GM12878 (cell line): ENCODE measurements around the gene OTOR. TPM values are rescaled to one million over a fixed set of nuclear protein-coding genes. Genes with fewer than 3 reads are reported as not detected.

Experiments
- ATAC-seq: fragments of 200-7000 bp; cut with Tn5 transposase; 3 replicates; pipeline ENCODE4 v1.9.1; 2020; ENCODE audit warnings: mild to moderate bottlenecking, moderate library complexity
- BruUV-seq: library from RNA; stranded (reverse); fragments of 400-500 nt; replicated peaks from 2 replicates; lab custom pipeline; 2021; lab: Mats Ljungman, UMichigan
- CTCF ChIA-PET: fragments of 300-600 bp; sonication (Branson Sonifier 250); formaldehyde crosslinking; extraction: SDS; loops from one replicate; lab custom pipeline; 2021; ENCODE audit warnings: inconsistent platforms; lab: Yijun Ruan, JAX
- POLR2A ChIA-PET: fragments of 350-600 bp; formaldehyde crosslinking; extraction: SDS; loops from one replicate; lab custom pipeline; 2021; ENCODE audit warnings: inconsistent platforms; lab: Charles Lee
- RAD21 ChIA-PET: fragments of 300-600 bp; sonication (Branson Sonifier 250); formaldehyde crosslinking; loops from one replicate; lab custom pipeline; 2023; ENCODE audit warnings: antibody characterized with exemption; ENCODE audit not compliant: unreplicated experiment; lab: Charles Lee
- SMC1A ChIA-PET: fragments of 300-600 bp; sonication (Branson Sonifier 250); formaldehyde crosslinking; loops from one replicate; lab custom pipeline; 2023; ENCODE audit not compliant: unreplicated experiment, uncharacterized antibody; lab: Charles Lee
- DNase-seq: peaks from one replicate; pipeline ENCODE4 v3.0.0-alpha.2; 2011; ENCODE audit warnings: low read depth, low spot score
- FAIRE-seq: peaks from 3 replicates; lab custom pipeline; 2011; peaks lifted over from hg19 to GRCh38; lab: Jason Lieb, UNC
- H2AFZ ChIP-seq: 2 replicates; pipeline ENCODE4 v1.6.0; 2011; ENCODE audit warnings: low read depth, low read length, control low read depth; ENCODE audit not compliant: control insufficient read depth
- H3K27ac ChIP-seq: 2 replicates; pipeline ENCODE4 v1.5.1; 2011; ENCODE audit warnings: control low read depth; ENCODE audit not compliant: control insufficient read depth, insufficient read depth
- H3K27me3 ChIP-seq, 2 experiments: replicated peaks in 1 of 2; 2 replicates each; pipeline versions ENCODE4 v1.6.0 to v1.6.1; 2011; ENCODE audit warnings: low read length in 1 of 2; ENCODE audit not compliant: control insufficient read depth in 2 of 2, insufficient read depth in 2 of 2
- H3K36me3 ChIP-seq, 2 experiments: 2 replicates each; pipeline ENCODE4 v1.5.1; 2011; ENCODE audit warnings: low read length in 1 of 2; ENCODE audit not compliant: control insufficient read depth in 2 of 2, insufficient read depth in 2 of 2
- H3K4me1 ChIP-seq: 2 replicates; pipeline ENCODE4 v1.6.1; 2011; ENCODE audit warnings: mild to moderate bottlenecking, low read length, moderate library complexity, mixed read lengths; ENCODE audit not compliant: control insufficient read depth, insufficient read depth
- H3K4me2 ChIP-seq: 2 replicates; pipeline ENCODE4 v1.6.0; 2011; ENCODE audit warnings: control low read depth; ENCODE audit not compliant: control insufficient read depth, insufficient read depth
- H3K4me3 ChIP-seq: fragments of 200-600 bp; sonication (generic); 2 replicates; pipeline ENCODE4 v1.5.1; 2016
- H3K79me2 ChIP-seq: 2 replicates; pipeline ENCODE4 v1.6.0; 2011; ENCODE audit warnings: low read length; ENCODE audit not compliant: control insufficient read depth, insufficient read depth
- H3K9ac ChIP-seq: 2 replicates; pipeline ENCODE4 v1.8.0; 2011; ENCODE audit warnings: low read length, control low read depth, mixed read lengths; ENCODE audit not compliant: control insufficient read depth, insufficient read depth
- H3K9me3 ChIP-seq: replicated peaks from 3 replicates; pipeline ENCODE4 v1.5.1; 2011; ENCODE audit warnings: mild to moderate bottlenecking, low read length; ENCODE audit not compliant: control insufficient read depth, insufficient read depth
- H4K20me1 ChIP-seq: 2 replicates; pipeline ENCODE4 v1.6.0; 2011; ENCODE audit not compliant: control insufficient read depth, insufficient read depth
- FOXK2 ChIP-seq: fragments of 450-650 bp; IDR thresholded peaks from 2 replicates; pipeline ENCODE4 v1.6.1; 2017; ENCODE audit warnings: mild to moderate bottlenecking, moderate library complexity
- NFYA ChIP-seq: IDR thresholded peaks from 2 replicates; pipeline ENCODE4 v1.6.1; 2011; ENCODE audit warnings: low read depth, mild to moderate bottlenecking, low read length, improper control_type of control experiment, borderline replicate concordance
- POU2F2 ChIP-seq: IDR thresholded peaks from 3 replicates; pipeline ENCODE4 v1.6.1; 2011; ENCODE audit warnings: low read depth, mild to moderate bottlenecking, low read length, borderline replicate concordance
- RUNX3 ChIP-seq: IDR thresholded peaks from 2 replicates; pipeline ENCODE4 v1.6.1; 2012; ENCODE audit warnings: low read length, inconsistent platforms
- ZNF24 ChIP-seq: fragments of 450-650 bp; IDR thresholded peaks from 2 replicates; pipeline ENCODE4 v1.6.1; 2017; ENCODE audit warnings: antibody characterized with exemption, mild to moderate bottlenecking
- in situ Hi-C: fragments of 300-500 bp; cut with MboI; formaldehyde crosslinking; loops from 9 replicates; pipeline ENCODE4 v1.14.3; 2018; ENCODE audit warnings: mixed read lengths
- intact Hi-C: fragments of 100-400 bp; cut with micrococcal nuclease; formaldehyde crosslinking; loops from one replicate; pipeline ENCODE4 v1.14.2; 2022; ENCODE audit not compliant: unreplicated experiment
- polyA plus RNA-seq, 11 experiments: library from polyadenylated mRNA; depleted of rRNA in 4 of 11; unstranded in 6 of 11; stranded (reverse) in 5 of 11; fragments of >200 nt; fragmentation: Nextera tagmentation in 4 of 11; fragmentation: Illumina TruSeq in 1 of 11; extraction: Ambion mirVana in 4 of 11; extraction: Trizol in 1 of 11; gene quantifications; 1 replicate in 1 of 11; 2 replicates in 10 of 11; pipeline versions ENCODE4 v1.2.1 to v1.2.3, GENCODE V29; 2011 to 2016; ENCODE audit warnings: inconsistent platforms in 2 of 11, missing spikeins in 2 of 11, low read depth in 1 of 11
- total RNA-seq, 4 experiments: library from RNA; depleted of rRNA in 3 of 4; stranded (reverse); fragments of >200 nt in 3 of 4; fragmentation: Illumina TruSeq in 1 of 4; extraction: Trizol in 1 of 4; gene quantifications; 2 replicates each; pipeline versions ENCODE4 v1.2.1 to v1.2.3, GENCODE V29; 2013 to 2021
- TF ChIP-seq, protein P1 (sequence below): IDR thresholded peaks from 2 replicates; pipeline ENCODE4 v1.6.1; 2012; ENCODE audit warnings: mild to moderate bottlenecking, low read depth, low read length

OTOR gene
- total and polyA plus RNA-seq, 10 of the 15 experiments (the other 5 are each of a cell fraction or from before 2014, with no cell fraction given): not detected

- Histone ChIP-seq H3K79me2 (no peaks in the 10 kb centered on the region), H3K27ac (no peak overlapping the region), H3K27me3 (no peaks in the 10 kb centered on the region), H3K9ac (no peak overlapping the region), H3K9me3 (peaks cover 6% of the 10 kb centered on the region; the same call in 2 of the 3 replicates), H3K4me2 (peak overlapping the region; percentile 72), H3K4me1 (peaks cover 27% of the 10 kb centered on the region), H3K4me3 (no peak overlapping the region), H2AFZ (no peak overlapping the region)
- ChIA-PET CTCF (no interaction called here), RAD21 (no interaction called here), SMC1A (no interaction called here)
- DNase-seq (no peak), ATAC-seq (peak; percentile 75)
- no TSS peak for BruUV-seq
- intact Hi-C loops (no loop called here), in situ Hi-C loops (no loop called here)
- TF ChIP-seq, protein P1, sequence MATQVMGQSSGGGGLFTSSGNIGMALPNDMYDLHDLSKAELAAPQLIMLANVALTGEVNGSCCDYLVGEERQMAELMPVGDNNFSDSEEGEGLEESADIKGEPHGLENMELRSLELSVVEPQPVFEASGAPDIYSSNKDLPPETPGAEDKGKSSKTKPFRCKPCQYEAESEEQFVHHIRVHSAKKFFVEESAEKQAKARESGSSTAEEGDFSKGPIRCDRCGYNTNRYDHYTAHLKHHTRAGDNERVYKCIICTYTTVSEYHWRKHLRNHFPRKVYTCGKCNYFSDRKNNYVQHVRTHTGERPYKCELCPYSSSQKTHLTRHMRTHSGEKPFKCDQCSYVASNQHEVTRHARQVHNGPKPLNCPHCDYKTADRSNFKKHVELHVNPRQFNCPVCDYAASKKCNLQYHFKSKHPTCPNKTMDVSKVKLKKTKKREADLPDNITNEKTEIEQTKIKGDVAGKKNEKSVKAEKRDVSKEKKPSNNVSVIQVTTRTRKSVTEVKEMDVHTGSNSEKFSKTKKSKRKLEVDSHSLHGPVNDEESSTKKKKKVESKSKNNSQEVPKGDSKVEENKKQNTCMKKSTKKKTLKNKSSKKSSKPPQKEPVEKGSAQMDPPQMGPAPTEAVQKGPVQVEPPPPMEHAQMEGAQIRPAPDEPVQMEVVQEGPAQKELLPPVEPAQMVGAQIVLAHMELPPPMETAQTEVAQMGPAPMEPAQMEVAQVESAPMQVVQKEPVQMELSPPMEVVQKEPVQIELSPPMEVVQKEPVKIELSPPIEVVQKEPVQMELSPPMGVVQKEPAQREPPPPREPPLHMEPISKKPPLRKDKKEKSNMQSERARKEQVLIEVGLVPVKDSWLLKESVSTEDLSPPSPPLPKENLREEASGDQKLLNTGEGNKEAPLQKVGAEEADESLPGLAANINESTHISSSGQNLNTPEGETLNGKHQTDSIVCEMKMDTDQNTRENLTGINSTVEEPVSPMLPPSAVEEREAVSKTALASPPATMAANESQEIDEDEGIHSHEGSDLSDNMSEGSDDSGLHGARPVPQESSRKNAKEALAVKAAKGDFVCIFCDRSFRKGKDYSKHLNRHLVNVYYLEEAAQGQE: no peak
- TF ChIP-seq POU2F2 (0 out of 3 replicates have a peak, but pooled peaks have one; percentile 39), NFYA (no peak), FOXK2 (no peak), RUNX3 (peak; percentile 83), ZNF24 (peak; percentile 92)
- TF ChIP-seq, all 136 proteins: peak for 3
- FAIRE-seq: no peak
- Histone ChIP-seq H3K36me3 (no peaks in the 10 kb centered on the region), H4K20me1 (no peaks in the 10 kb centered on the region)
- POLR2A ChIA-PET: no interaction called here
These were observed 39.1 kb upstream of the OTOR start for GRCh38 chr20:16709017-16709416.
